A673 (cell line): ENCODE data around the gene TMEFF2. TPM values are rescaled to one million over a fixed set of nuclear protein-coding genes. Genes with fewer than 3 reads are reported as not detected.
"Not testable (repeated sequence)": the region's sequence is repeated elsewhere in the genome, so short reads cannot be mapped to it uniquely, and the experiment has no call there.

ENCODE experiments used
- BruUV-seq: library from RNA; stranded (reverse); fragments of 400-500 nt; replicated peaks from 2 replicates; lab custom pipeline; 2021; lab: Mats Ljungman, UMichigan
- CTCF ChIA-PET: fragments of 300-600 bp; sonication (Branson Sonifier 250); formaldehyde crosslinking; loops from one replicate; lab custom pipeline; 2022; ENCODE audit warnings: antibody characterized with exemption; lab: Charles Lee
- POLR2A ChIA-PET: fragments of 300-600 bp; sonication (Branson Sonifier 250); formaldehyde crosslinking; loops from one replicate; lab custom pipeline; 2022; ENCODE audit warnings: antibody characterized with exemption; ENCODE audit not compliant: low non-redundant PET; lab: Charles Lee
- DNase-seq: peaks from one replicate; pipeline ENCODE4 v3.0.0-alpha.2; 2015; ENCODE audit warnings: low spot score
- H3K27ac ChIP-seq: fragments of 200-600 bp; sonication (generic); 2 replicates; pipeline ENCODE4 v1.5.1; 2016; ENCODE audit warnings: mixed run types, low read depth, mild to moderate bottlenecking, mixed read lengths, antibody characterized with exemption, low read length; ENCODE audit not compliant: poor library complexity, severe bottlenecking
- H3K27me3 ChIP-seq: fragments of 200-600 bp; sonication (generic); replicated peaks from 2 replicates; pipeline ENCODE4 v1.6.1; 2017; ENCODE audit warnings: mixed run types, low read depth, mild to moderate bottlenecking, mixed read lengths, antibody characterized with exemption, low read length; ENCODE audit not compliant: insufficient read depth, poor library complexity
- H3K36me3 ChIP-seq: fragments of 200-600 bp; sonication (generic); 2 replicates; pipeline ENCODE4 v1.6.1; 2016; ENCODE audit warnings: mixed run types, mild to moderate bottlenecking, mixed read lengths, antibody characterized with exemption, low read length; ENCODE audit not compliant: insufficient read depth, poor library complexity, severe bottlenecking
- H3K4me1 ChIP-seq: fragments of 200-600 bp; sonication (generic); 2 replicates; pipeline ENCODE4 v1.6.1; 2017; ENCODE audit warnings: mixed run types, mild to moderate bottlenecking, mixed read lengths, antibody characterized with exemption, low read length; ENCODE audit not compliant: insufficient read depth, poor library complexity, severe bottlenecking
- H3K4me3 ChIP-seq: fragments of 200-600 bp; sonication (generic); 2 replicates; pipeline ENCODE4 v1.5.1; 2016; ENCODE audit warnings: low read depth, mixed run types, mild to moderate bottlenecking, mixed read lengths, low read length; ENCODE audit not compliant: poor library complexity, severe bottlenecking
- H3K9me3 ChIP-seq: fragments of 200-600 bp; sonication (generic); 2 replicates; pipeline ENCODE4 v1.6.1; 2016; ENCODE audit warnings: mixed run types, low read depth, mild to moderate bottlenecking, mixed read lengths, antibody characterized with exemption, low read length; ENCODE audit not compliant: poor library complexity, severe bottlenecking
- CTCF ChIP-seq: fragments of 300-800, 200-600 bp; sonication (generic); conservative IDR thresholded peaks from 2 replicates; pipeline ENCODE4 v1.5.1; 2017; ENCODE audit warnings: low read depth, mild to moderate bottlenecking, antibody characterized with exemption, low read length, moderate library complexity, mixed read lengths
- EZH2 ChIP-seq: fragments of 200-600 bp; sonication (generic); IDR thresholded peaks from 2 replicates; pipeline ENCODE4 v1.6.1; 2017; ENCODE audit warnings: borderline replicate concordance, low read depth, mild to moderate bottlenecking, mixed read lengths, antibody characterized with exemption, low read length; ENCODE audit not compliant: poor library complexity, severe bottlenecking
- intact Hi-C: fragments of 100-400 bp; cut with micrococcal nuclease; formaldehyde crosslinking; loops from one replicate; pipeline ENCODE4 v1.10.0; 2022; ENCODE audit not compliant: unreplicated experiment
- total RNA-seq: library from RNA; stranded (reverse); gene quantifications from 2 replicates; pipeline ENCODE4 v1.2.3, GENCODE V29; 2021

Gene TMEFF2
- total RNA-seq, 1 experiment from 2014 or later = 7.0 TPM

- H3K9me3 ChIP-seq = no peaks in the 10 kb centered on the region
- DNase-seq = no peak
- no peak overlapping the region for H3K4me3 ChIP-seq
- intact Hi-C loops = no loop called here
- POLR2A ChIA-PET = no interaction called here
- no peak overlapping the region for H3K27ac ChIP-seq
- TF ChIP-seq EZH2 (no peak), CTCF (no peak)
- H3K27me3 ChIP-seq = no peaks in the 10 kb centered on the region
- H3K4me1 ChIP-seq = no peaks in the 10 kb centered on the region
- BruUV-seq = no TSS peak
- H3K36me3 ChIP-seq = no peaks in the 10 kb centered on the region
- CTCF ChIA-PET = no interaction called here
Observed at GRCh38 chr2:192137451-192137850, 57.3 kb downstream of the TMEFF2 start.

GRCh38 chr2:192132604-192133003 is 62.1 kb downstream of the TMEFF2 start:
- BruUV-seq, CTCF ChIA-PET, H3K4me3 ChIP-seq, H3K9me3 ChIP-seq, POLR2A ChIA-PET, DNase-seq, H3K27ac ChIP-seq, intact Hi-C loops, H3K36me3 ChIP-seq, H3K27me3 ChIP-seq, H3K4me1 ChIP-seq: not testable (repeated sequence)

- H3K27me3 ChIP-seq, POLR2A ChIA-PET, intact Hi-C loops, DNase-seq, H3K4me1 ChIP-seq, BruUV-seq, CTCF ChIA-PET, H3K9me3 ChIP-seq, H3K36me3 ChIP-seq, H3K27ac ChIP-seq, H3K4me3 ChIP-seq: not testable (repeated sequence)
Observed at GRCh38 chr2:192130312-192130711, 64.4 kb downstream of the TMEFF2 start.

- ChIA-PET CTCF (no interaction called here), POLR2A (no interaction called here)
- no peaks in the 10 kb centered on the region for H3K4me1 ChIP-seq
- H3K27ac ChIP-seq = no peak overlapping the region
- H3K4me3 ChIP-seq = no peak overlapping the region
- H3K36me3 ChIP-seq = no peaks in the 10 kb centered on the region
- no TSS peak for BruUV-seq
- intact Hi-C loops = no loop called here
- no peak for DNase-seq
- TF ChIP-seq CTCF = no peak
- TF ChIP-seq EZH2 = no peak
- no peaks in the 10 kb centered on the region for H3K9me3 ChIP-seq
- no peaks in the 10 kb centered on the region for H3K27me3 ChIP-seq
Observed at GRCh38 chr2:192128655-192129054, 66.1 kb downstream of the TMEFF2 start.
